SU-DHL-6 (cell line): ENCODE results near the gene PPP2R3B.

ENCODE experiments used
- EZH2phosphoT487 ChIP-seq: fragments of 200-600 bp; sonication (generic), shearing (Covaris generic); conservative IDR thresholded peaks from 2 replicates; pipeline ENCODE4 v1.6.1; 2018; ENCODE audit warnings: mild to moderate bottlenecking, antibody characterized with exemption, low read length, moderate library complexity, mixed read lengths
- TF ChIP-seq, protein P1 (sequence below): fragments of 200-600 bp; sonication (generic); IDR thresholded peaks from one replicate; pipeline ENCODE4 v1.5.1; 2017; ENCODE audit warnings: antibody characterized with exemption, mild to moderate bottlenecking, low read length, moderate library complexity; ENCODE audit not compliant: insufficient read depth, poor library complexity, severe bottlenecking

DNA sequence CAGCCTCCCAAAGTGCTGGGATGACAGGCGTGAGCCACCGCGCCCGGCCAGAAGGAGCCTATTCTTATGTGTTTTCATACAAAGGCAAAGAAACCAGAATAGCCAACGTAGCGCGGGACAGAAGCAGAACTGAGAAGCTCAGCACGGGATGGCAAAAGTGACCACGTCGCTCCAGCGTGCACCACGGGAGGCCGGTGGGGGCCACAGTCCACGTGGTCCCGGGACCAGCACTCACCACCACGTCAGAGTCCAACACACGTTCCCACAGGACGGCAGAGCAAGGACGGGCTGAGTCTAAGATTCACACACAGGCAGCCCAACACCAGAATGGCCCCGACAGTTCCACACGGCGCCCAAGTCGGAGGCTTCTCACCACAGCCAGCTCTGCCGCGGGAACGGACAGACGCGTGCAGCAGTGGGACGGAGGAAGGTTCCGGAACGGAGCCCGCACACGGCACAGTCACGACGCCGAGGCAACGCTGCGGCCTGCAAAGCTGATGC lies 49.3 kb downstream of the PPP2R3B start:
- no peak for TF ChIP-seq EZH2phosphoT487
- TF ChIP-seq, protein P1, sequence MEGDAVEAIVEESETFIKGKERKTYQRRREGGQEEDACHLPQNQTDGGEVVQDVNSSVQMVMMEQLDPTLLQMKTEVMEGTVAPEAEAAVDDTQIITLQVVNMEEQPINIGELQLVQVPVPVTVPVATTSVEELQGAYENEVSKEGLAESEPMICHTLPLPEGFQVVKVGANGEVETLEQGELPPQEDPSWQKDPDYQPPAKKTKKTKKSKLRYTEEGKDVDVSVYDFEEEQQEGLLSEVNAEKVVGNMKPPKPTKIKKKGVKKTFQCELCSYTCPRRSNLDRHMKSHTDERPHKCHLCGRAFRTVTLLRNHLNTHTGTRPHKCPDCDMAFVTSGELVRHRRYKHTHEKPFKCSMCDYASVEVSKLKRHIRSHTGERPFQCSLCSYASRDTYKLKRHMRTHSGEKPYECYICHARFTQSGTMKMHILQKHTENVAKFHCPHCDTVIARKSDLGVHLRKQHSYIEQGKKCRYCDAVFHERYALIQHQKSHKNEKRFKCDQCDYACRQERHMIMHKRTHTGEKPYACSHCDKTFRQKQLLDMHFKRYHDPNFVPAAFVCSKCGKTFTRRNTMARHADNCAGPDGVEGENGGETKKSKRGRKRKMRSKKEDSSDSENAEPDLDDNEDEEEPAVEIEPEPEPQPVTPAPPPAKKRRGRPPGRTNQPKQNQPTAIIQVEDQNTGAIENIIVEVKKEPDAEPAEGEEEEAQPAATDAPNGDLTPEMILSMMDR, result no peak
